K562 (cell line): ENCODE data around the gene NANS. TPM values are rescaled to one million over a fixed set of nuclear protein-coding genes. Genes with fewer than 3 reads are reported as not detected.

Experiments
- AFF1 ChIP-seq, 2 experiments: fragments of 450-650 bp; IDR thresholded peaks; 2 replicates each; pipeline ENCODE4 v1.6.1; 2018; ENCODE audit warnings: mild to moderate bottlenecking in 2 of 2, low read depth in 1 of 2; ENCODE audit not compliant: partially characterized antibody in 2 of 2
- CBFA2T3 ChIP-seq: fragments of 450-650 bp; IDR thresholded peaks from 2 replicates; pipeline ENCODE4 v1.6.1; 2017
- EP300 ChIP-seq: IDR thresholded peaks from 2 replicates; pipeline ENCODE4 v1.6.1; 2012; ENCODE audit warnings: low read length, improper control_type of control experiment
- FOXA1 ChIP-seq: fragments of 450-650 bp; IDR thresholded peaks from 2 replicates; pipeline ENCODE4 v1.6.1; 2016; ENCODE audit warnings: mild to moderate bottlenecking, borderline replicate concordance
- FOXO4 ChIP-seq: fragments of 450-650 bp; formaldehyde crosslinking; IDR thresholded peaks from 2 replicates; pipeline ENCODE4 v1.4.0; 2020; ENCODE audit warnings: mild to moderate bottlenecking, moderate library complexity
- GTF2B ChIP-seq: IDR thresholded peaks from 2 replicates; pipeline ENCODE4 v1.6.1; 2011; ENCODE audit not compliant: insufficient read length; ENCODE audit errors: extremely low read depth
- HBP1 ChIP-seq: fragments of 450-650 bp; formaldehyde crosslinking; IDR thresholded peaks from 2 replicates; pipeline ENCODE4 v1.4.0; 2022; ENCODE audit warnings: missing genetic modification characterization
- HLTF ChIP-seq: fragments of 450-650 bp; IDR thresholded peaks from 2 replicates; pipeline ENCODE4 v1.6.1; 2016
- KLF6 ChIP-seq: fragments of 250-450 bp; sonication (Bioruptor Pico); IDR thresholded peaks from 2 replicates; pipeline ENCODE4 v1.4.0; 2020; ENCODE audit warnings: mild to moderate bottlenecking, moderate library complexity, borderline replicate concordance
- MEF2D ChIP-seq: conservative IDR thresholded peaks from 2 replicates; pipeline ENCODE4 v1.6.1; 2016; ENCODE audit warnings: low read depth, missing genetic modification characterization, missing compliant biosample characterization
- SLC30A9 ChIP-seq: fragments of 250-450 bp; sonication (Bioruptor Pico); IDR thresholded peaks from 2 replicates; pipeline ENCODE4 v1.8.0; 2022; ENCODE audit warnings: mild to moderate bottlenecking, moderate library complexity
- SOX6 ChIP-seq: fragments of 450-650 bp; IDR thresholded peaks from 2 replicates; pipeline ENCODE4 v1.6.1; 2014; ENCODE audit warnings: mild to moderate bottlenecking
- SUPT5H ChIP-seq: fragments of 450-650 bp; IDR thresholded peaks from 2 replicates; pipeline ENCODE4 v1.6.1; 2016
- TEAD1 ChIP-seq, 2 experiments: fragments of 450-650 bp in 1 of 2; sonication (generic) in 1 of 2; formaldehyde crosslinking; IDR thresholded peaks; 2 replicates each; pipeline versions ENCODE4 v1.4.0 to v1.8.0; 2020 to 2022; ENCODE audit warnings: mild to moderate bottlenecking in 2 of 2, missing genetic modification reagents in 1 of 2
- THRAP3 ChIP-seq: fragments of 450-650 bp; IDR thresholded peaks from 2 replicates; pipeline ENCODE4 v1.6.1; 2016; ENCODE audit warnings: mild to moderate bottlenecking, inconsistent platforms, borderline replicate concordance
- TSC22D4 ChIP-seq: fragments of 450-650 bp; IDR thresholded peaks from 2 replicates; pipeline ENCODE4 v1.6.1; 2016; ENCODE audit warnings: missing genetic modification characterization, missing biosample characterization, control low read depth
- U2AF2 ChIP-seq: fragments of 200-400 bp; formaldehyde crosslinking; optimal IDR thresholded peaks from 2 replicates; pipeline ENCODE3; 2017; ENCODE audit warnings: low read depth, mild to moderate bottlenecking, low read length
- ZNF140 ChIP-seq: fragments of 250-450 bp; sonication (Bioruptor Pico); IDR thresholded peaks from 2 replicates; pipeline ENCODE4 v1.8.0; 2021; ENCODE audit warnings: moderate library complexity, mild to moderate bottlenecking, inconsistent platforms
- ZNF561 ChIP-seq: fragments of 450-650 bp; formaldehyde crosslinking; conservative IDR thresholded peaks from 2 replicates; pipeline ENCODE4 v1.4.0; 2020; ENCODE audit warnings: mild to moderate bottlenecking, moderate library complexity
- ZNF764 ChIP-seq: fragments of 250-450 bp; sonication (Bioruptor Pico); IDR thresholded peaks from 2 replicates; pipeline ENCODE4 v1.4.0; 2020; ENCODE audit warnings: low read depth, mild to moderate bottlenecking, moderate library complexity
- polyA plus RNA-seq, 8 experiments: library from polyadenylated mRNA; depleted of rRNA in 4 of 8; stranded (reverse) in 5 of 8; unstranded in 3 of 8; fragments of >200 nt; fragmentation: Nextera tagmentation in 2 of 8; fragmentation: Illumina TruSeq in 1 of 8; extraction: Ambion mirVana in 2 of 8; extraction: Trizol in 1 of 8; gene quantifications; 2 replicates each; pipeline versions ENCODE4 v1.2.1 to v1.2.3, GENCODE V29; 2011 to 2014; ENCODE audit warnings: inconsistent platforms in 1 of 8, missing spikeins in 1 of 8
- total RNA-seq, 7 experiments: library from RNA; depleted of rRNA in 6 of 7; stranded (reverse); fragments of >200 nt in 6 of 7; fragmentation: Illumina TruSeq in 2 of 7; extraction: Trizol in 2 of 7; gene quantifications; 2 replicates each; pipeline versions ENCODE4 v1.2.1 to v1.2.3, GENCODE V29; 2011 to 2021; ENCODE audit warnings: low replicate concordance in 1 of 7

The NANS gene
- total and polyA plus RNA-seq, 9 of the 15 experiments (the other 6 are each of a cell fraction or from before 2014, with no cell fraction given), result 37.1 to 181 (median 137) TPM

GRCh38 chr9:98118640-98119601, 62.4 kb downstream of the NANS start, which contains the start of gene TRIM14 (continued):
- TF ChIP-seq SUPT5H, result peak; percentile 54
- no peak for TF ChIP-seq U2AF2
- no peak for TF ChIP-seq MEF2D (tag)
- no peak for TF ChIP-seq FOXO4 (CRISPR knock-in tag)
- no peak for TF ChIP-seq HBP1 (CRISPR knock-in tag)
- TF ChIP-seq TEAD1 (CRISPR knock-in tag; IDR thresholded peaks at IDR 0.05), result peak in 1 of 2 experiments; percentile 50; a peak in 1 of 4 replicates
- no peak for TF ChIP-seq ZNF764 (CRISPR knock-in tag)
- TF ChIP-seq CBFA2T3, result no peak
- TF ChIP-seq ZNF561 (CRISPR knock-in tag), result no peak
- no peak for TF ChIP-seq SOX6
- no peak for TF ChIP-seq THRAP3
- no peak for TF ChIP-seq ZNF140
- TF ChIP-seq HLTF, result no peak
- TF ChIP-seq EP300, result no peak
- no peak for TF ChIP-seq AFF1 (IDR thresholded peaks at IDR 0.05; ENCODE audit: low read depth in 1 of 2, partially characterized antibody in 2 of 2)
- TF ChIP-seq SLC30A9, result no peak
- TF ChIP-seq KLF6 (CRISPR knock-in tag), result no peak
- TF ChIP-seq GTF2B, result no peak
- no peak for TF ChIP-seq TSC22D4
- TF ChIP-seq FOXA1, result no peak
